ENCODE data around the gene SLN. TPM values are rescaled to one million over a fixed set of nuclear protein-coding genes. Genes with fewer than 3 reads are reported as not detected.

SLN gene
- total RNA-seq, 1 experiment from 2014 or later, result not detected

DNA sequence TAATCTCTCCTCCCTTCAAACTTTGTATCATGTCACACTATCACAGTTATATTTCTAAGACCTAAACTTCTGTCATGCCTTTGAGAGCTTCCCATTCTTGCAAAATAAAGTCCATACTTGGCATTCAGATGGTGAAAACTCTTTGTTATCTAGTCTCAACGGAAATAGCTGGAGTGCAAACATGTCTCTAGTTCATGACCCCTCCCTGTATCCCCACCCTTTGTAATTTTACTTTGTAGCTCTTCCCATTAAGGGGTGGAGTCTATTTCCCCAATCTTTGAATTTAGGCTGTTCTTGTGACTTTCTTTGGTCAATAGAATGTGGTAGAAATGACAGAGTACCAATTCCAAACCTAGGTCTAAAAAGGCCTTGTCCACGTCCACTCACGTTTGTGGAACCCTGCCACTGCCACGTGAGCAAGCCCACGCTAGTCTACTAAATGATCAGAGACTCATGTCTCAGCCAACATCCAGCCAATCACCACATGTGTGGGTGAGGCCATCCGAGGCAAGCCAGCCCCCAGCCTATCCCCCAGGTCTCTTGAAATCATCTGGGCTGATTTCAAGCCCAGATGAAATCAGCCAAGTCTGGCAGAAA, 23.4 kb downstream of the SLN start:
- TF ChIP-seq, protein P1, sequence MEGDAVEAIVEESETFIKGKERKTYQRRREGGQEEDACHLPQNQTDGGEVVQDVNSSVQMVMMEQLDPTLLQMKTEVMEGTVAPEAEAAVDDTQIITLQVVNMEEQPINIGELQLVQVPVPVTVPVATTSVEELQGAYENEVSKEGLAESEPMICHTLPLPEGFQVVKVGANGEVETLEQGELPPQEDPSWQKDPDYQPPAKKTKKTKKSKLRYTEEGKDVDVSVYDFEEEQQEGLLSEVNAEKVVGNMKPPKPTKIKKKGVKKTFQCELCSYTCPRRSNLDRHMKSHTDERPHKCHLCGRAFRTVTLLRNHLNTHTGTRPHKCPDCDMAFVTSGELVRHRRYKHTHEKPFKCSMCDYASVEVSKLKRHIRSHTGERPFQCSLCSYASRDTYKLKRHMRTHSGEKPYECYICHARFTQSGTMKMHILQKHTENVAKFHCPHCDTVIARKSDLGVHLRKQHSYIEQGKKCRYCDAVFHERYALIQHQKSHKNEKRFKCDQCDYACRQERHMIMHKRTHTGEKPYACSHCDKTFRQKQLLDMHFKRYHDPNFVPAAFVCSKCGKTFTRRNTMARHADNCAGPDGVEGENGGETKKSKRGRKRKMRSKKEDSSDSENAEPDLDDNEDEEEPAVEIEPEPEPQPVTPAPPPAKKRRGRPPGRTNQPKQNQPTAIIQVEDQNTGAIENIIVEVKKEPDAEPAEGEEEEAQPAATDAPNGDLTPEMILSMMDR (conservative IDR thresholded peaks at IDR 0.05), result no peak
- Histone ChIP-seq H3K14ac (ENCODE audit: insufficient read depth, low read length) (no peak overlapping the region), H3K23me2 (ENCODE audit: insufficient read length, low read depth, low read length, poor library complexity, severe bottlenecking) (no peaks in the 10 kb centered on the region), H3K27me3 (ENCODE audit: insufficient read depth, low read length) (no peaks in the 10 kb centered on the region), H3T11ph (ENCODE audit: low read length) (no peak overlapping the region), H4K8ac (replicated peaks; ENCODE audit: insufficient read length, low read depth, low read length) (no peak overlapping the region), H3K79me1 (ENCODE audit: insufficient read depth, low read depth, low read length, poor library complexity, severe bottlenecking) (no peaks in the 10 kb centered on the region), H2BK12ac (ENCODE audit: insufficient read length, low read depth, low read length) (no peak overlapping the region), H4K5ac (ENCODE audit: insufficient read length, low read depth, low read length) (no peak overlapping the region), H2BK20ac (ENCODE audit: low read depth, low read length, poor library complexity, severe bottlenecking) (no peak overlapping the region), H3K4me1 (ENCODE audit: insufficient read depth, low read length) (no peaks in the 10 kb centered on the region), H2AK5ac (ENCODE audit: insufficient read length, low read length) (no peak overlapping the region), H2BK120ac (ENCODE audit: low read depth, low read length, poor library complexity, severe bottlenecking) (no peak overlapping the region), H3K9ac (ENCODE audit: extremely low read depth, insufficient read length, low read length) (no peak overlapping the region), H3K9me3 (ENCODE audit: control insufficient read depth, low read depth, low read length) (no peaks in the 10 kb centered on the region), H3K56ac (ENCODE audit: insufficient read length, low read depth, low read length) (no peak overlapping the region), H3K23ac (ENCODE audit: insufficient read length, low read depth, low read length) (no peak overlapping the region), H3K18ac (ENCODE audit: insufficient read length, low read depth, low read length) (no peak overlapping the region), H3K27ac (ENCODE audit: insufficient read length, low read depth, low read length) (no peak overlapping the region), H2BK5ac (ENCODE audit: insufficient read length, low read length) (no peak overlapping the region), H2BK15ac (ENCODE audit: low read depth, low read length) (no peak overlapping the region), H3K79me2 (ENCODE audit: insufficient read depth, low read length) (no peaks in the 10 kb centered on the region), H3K4ac (ENCODE audit: low read depth, low read length) (no peak overlapping the region), H4K91ac (ENCODE audit: insufficient read length, low read depth, low read length) (no peak overlapping the region), H3K4me2 (ENCODE audit: insufficient read depth, insufficient read length, low read length) (no peak overlapping the region), H4K20me1 (ENCODE audit: control insufficient read depth, insufficient read depth, insufficient read length) (no peaks in the 10 kb centered on the region), H2AFZ (ENCODE audit: low read length) (no peak overlapping the region)
- H3K27ac Mint-ChIP-seq, result no peak overlapping the region
- no peak for DNase-seq
- H3K4me1 Mint-ChIP-seq, result peaks cover 0 to 2% of the 10 kb centered on the region in 2 experiments; a peak in 1 of 4 replicates
- H3K36me3 Mint-ChIP-seq (ENCODE audit: insufficient read depth in 1 of 3, low read depth in 3 of 3), result peaks cover 0 to 5% (median 0%) of the 10 kb centered on the region in 3 experiments; a peak in 1 of 7 replicates
- WGBS (ENCODE audit: extremely low coverage, insufficient read length, low lambda C conversion rate), result no CpG with 5 or more reads among the region's 6 CpGs
- H3K4me3 Mint-ChIP-seq, result no peak overlapping the region
- H3K9me3 Mint-ChIP-seq, result no peaks in the 10 kb centered on the region; a peak in 2 of 5 replicates
- H3K27me3 Mint-ChIP-seq (ENCODE audit: low read depth), result no peaks in the 10 kb centered on the region
